B cell (primary cell): ENCODE data around the gene EXOC4. TPM values are rescaled to one million over a fixed set of nuclear protein-coding genes. Genes with fewer than 3 reads are reported as not detected.

Experiments used
- ATAC-seq: fragments of 200-7000 bp; cut with Tn5 transposase; one replicate; pipeline ENCODE4 v1.10.0; 2021; ENCODE audit warnings: low read depth, mild to moderate bottlenecking, moderate number of reproducible peaks, moderate library complexity
- CTCF ChIA-PET: fragments of 350-600 bp; sonication (Branson Sonifier 250); formaldehyde crosslinking; loops from one replicate; lab custom pipeline; 2021; ENCODE audit warnings: antibody characterized with exemption, inconsistent platforms; lab: Charles Lee
- POLR2A ChIA-PET: fragments of 350-600 bp; sonication (Branson Sonifier 250); formaldehyde crosslinking; loops from one replicate; lab custom pipeline; 2021; ENCODE audit warnings: antibody characterized with exemption; lab: Charles Lee
- DNase-seq: peaks from one replicate; pipeline ENCODE4 v3.0.0; 2013
- H2AFZ ChIP-seq: 2 replicates; pipeline ENCODE4 v1.6.1; 2012; ENCODE audit warnings: mild to moderate bottlenecking, low read depth, low read length; ENCODE audit not compliant: insufficient read depth, poor library complexity, severe bottlenecking
- H3K27ac ChIP-seq, 2 donors: 1 replicate in 1 of 2; 2 replicates in 1 of 2; pipeline ENCODE4 v1.5.1; 2012 to 2013; ENCODE audit warnings: low read length in 2 of 2, mild to moderate bottlenecking in 2 of 2, moderate library complexity in 1 of 2
- H3K27me3 ChIP-seq, 4 experiments: fragments of 200-600 bp in 1 of 4; sonication (generic) in 1 of 4; replicated peaks in 1 of 4; 1 replicate in 2 of 4; 2 replicates in 2 of 4; pipeline versions ENCODE4 v1.6.1 to v1.7.0; 2013 to 2016; ENCODE audit warnings: low read length in 3 of 4, mild to moderate bottlenecking in 2 of 4, mixed read lengths in 1 of 4, moderate library complexity in 1 of 4; ENCODE audit not compliant: insufficient read depth in 4 of 4, control insufficient read depth in 3 of 4; ENCODE audit errors: control extremely low read depth in 1 of 4
- H3K36me3 ChIP-seq, 2 experiments: replicated peaks in 1 of 2; 1 replicate in 1 of 2; 2 replicates in 1 of 2; pipeline versions ENCODE4 v1.6.1 to v1.7.1; 2013; ENCODE audit warnings: low read length in 1 of 2; ENCODE audit not compliant: insufficient read depth in 2 of 2, control insufficient read depth in 1 of 2; ENCODE audit errors: control extremely low read depth in 1 of 2, extremely low read depth in 1 of 2
- H3K4me1 ChIP-seq, 2 donors: fragments of 200-600 bp in 1 of 2; sonication (generic) in 1 of 2; 1 replicate in 1 of 2; 2 replicates in 1 of 2; pipeline versions ENCODE4 v1.5.1 to v1.6.1; 2013 to 2017; ENCODE audit warnings: low read length in 2 of 2; ENCODE audit not compliant: control insufficient read depth in 2 of 2, insufficient read depth in 2 of 2
- H3K4me2 ChIP-seq: replicated peaks from 2 replicates; pipeline ENCODE3; 2012; ENCODE audit warnings: mild to moderate bottlenecking, low read depth, low read length; ENCODE audit not compliant: poor library complexity, severe bottlenecking
- H3K4me3 ChIP-seq, 5 experiments: fragments of 200-600 bp in 1 of 5; sonication (generic) in 1 of 5; 1 replicate in 3 of 5; 2 replicates in 2 of 5; pipeline versions ENCODE4 v1.5.1 to v1.7.0; 2011 to 2016; ENCODE audit warnings: low read length in 4 of 5, mild to moderate bottlenecking in 4 of 5, low read depth in 2 of 5, control low read depth in 1 of 5, moderate library complexity in 1 of 5; ENCODE audit not compliant: insufficient read depth in 1 of 5; ENCODE audit errors: control extremely low read depth in 1 of 5, extremely low read depth in 1 of 5
- H3K79me2 ChIP-seq: fragments of 200-600 bp; sonication (generic); one replicate; pipeline ENCODE4 v1.6.0; 2016; ENCODE audit warnings: low read length; ENCODE audit not compliant: control insufficient read depth, insufficient read depth
- H3K9ac ChIP-seq: fragments of 200-600 bp; sonication (generic); 2 replicates; pipeline ENCODE4 v1.6.1; 2017; ENCODE audit warnings: mild to moderate bottlenecking, low read length, moderate library complexity
- H3K9me3 ChIP-seq, 3 donors: one replicate each; pipeline versions ENCODE4 v1.6.1 to v1.7.1; 2013; ENCODE audit warnings: low read length in 2 of 3; ENCODE audit not compliant: control insufficient read depth in 2 of 3, insufficient read depth in 1 of 3; ENCODE audit errors: control extremely low read depth in 1 of 3
- H4K20me1 ChIP-seq: 2 replicates; pipeline ENCODE4 v1.6.0; 2012; ENCODE audit warnings: mild to moderate bottlenecking, low read length; ENCODE audit not compliant: insufficient read depth, control insufficient read depth, poor library complexity, severe bottlenecking
- H3K27ac Mint-ChIP-seq: one replicate; pipeline ENCODE4 v1.8.0; 2021; ENCODE audit warnings: mixed read lengths
- H3K27me3 Mint-ChIP-seq: one replicate; pipeline ENCODE4 v1.8.0; 2021; ENCODE audit warnings: mixed read lengths
- H3K4me1 Mint-ChIP-seq: one replicate; pipeline ENCODE4 v1.8.0; 2021; ENCODE audit warnings: mixed read lengths
- H3K4me3 Mint-ChIP-seq: one replicate; pipeline ENCODE4 v1.8.0; 2021; ENCODE audit warnings: mixed read lengths
- H3K9me3 Mint-ChIP-seq: one replicate; pipeline ENCODE4 v1.8.0; 2022; ENCODE audit warnings: mixed read lengths; ENCODE audit not compliant: insufficient read depth
- EZH2 ChIP-seq: IDR thresholded peaks from 2 replicates; pipeline ENCODE4 v1.6.1; 2012; ENCODE audit warnings: borderline replicate concordance, low read depth, mild to moderate bottlenecking, moderate library complexity, low read length; ENCODE audit not compliant: insufficient read depth, poor library complexity, severe bottlenecking
- WGBS: methylation state at CpG from one replicate; pipeline ENCODE4 v1.1.5; 2013; ENCODE audit warnings: missing lambda C conversion rate; ENCODE audit not compliant: insufficient coverage; 5-methylcytosine and 5-hydroxymethylcytosine counted together
- intact Hi-C: fragments of 100-400 bp; cut with micrococcal nuclease; formaldehyde crosslinking; loops from one replicate; pipeline ENCODE4 v1.10.0; 2022
- polyA plus RNA-seq: library from polyadenylated mRNA; depleted of rRNA; stranded (reverse); fragments of >200 nt; gene quantifications from 2 replicates; pipeline ENCODE4 v1.2.3, GENCODE V29; 2012
- total RNA-seq, 2 donors: library from RNA; stranded (reverse); fragments of 120-200 nt in 1 of 2; gene quantifications; 1 replicate in 1 of 2; 2 replicates in 1 of 2; pipeline versions ENCODE4 v1.2.3 to v1.2.4, GENCODE V29; 2013 to 2022
- TF ChIP-seq, protein P1 (sequence below): fragments of 200-600 bp; IDR thresholded peaks from one replicate; pipeline ENCODE4 v1.8.0; 2022; ENCODE audit warnings: antibody characterized with exemption, mild to moderate bottlenecking

EXOC4 gene
- total and polyA plus RNA-seq, 2 donors (not counting 1 experiment from before 2014, with no cell fraction given), result 16.7 to 135 TPM

DNA sequence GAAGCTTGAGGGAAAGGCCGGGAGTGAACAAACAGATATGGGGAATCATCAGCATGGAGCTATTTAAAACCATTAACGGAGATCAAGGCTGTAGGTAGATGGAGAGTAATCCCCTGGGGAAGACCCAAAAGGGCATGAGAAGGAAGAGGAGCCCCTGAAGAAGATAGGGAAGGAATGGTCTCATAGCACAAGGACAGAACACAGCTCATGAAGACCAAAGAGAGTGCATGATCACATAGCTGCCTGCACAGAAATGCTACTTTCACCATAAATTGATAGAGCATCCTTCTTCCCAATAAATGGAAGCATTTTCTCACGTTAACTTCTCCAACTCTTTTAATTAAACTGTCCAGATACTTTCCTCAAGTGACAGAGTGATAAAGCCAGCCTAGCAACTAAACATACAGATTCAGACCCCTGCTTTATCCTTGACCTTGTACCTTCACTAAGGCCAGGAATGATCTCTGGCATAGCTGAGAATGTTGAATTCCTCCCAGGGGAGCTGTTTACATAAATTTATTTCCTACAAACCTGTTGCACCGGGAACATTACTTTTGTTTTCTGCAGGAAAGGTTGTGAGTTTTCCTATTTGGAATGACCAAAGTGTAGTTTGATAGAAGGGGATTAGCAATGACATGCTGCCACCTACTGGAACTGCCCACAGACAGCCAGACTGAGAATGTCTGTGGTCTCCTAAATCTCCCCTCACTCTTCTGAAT is 763.5 kb downstream of the EXOC4 start:
- POLR2A ChIA-PET, result no interaction called here
- H3K4me1 Mint-ChIP-seq, result no peaks in the 10 kb centered on the region
- no peaks in the 10 kb centered on the region for H3K9me3 Mint-ChIP-seq
- no peaks in the 10 kb centered on the region for H3K4me1 ChIP-seq
- H3K27ac ChIP-seq, result no peak overlapping the region
- no peak for ATAC-seq
- H3K27me3 Mint-ChIP-seq, result no peaks in the 10 kb centered on the region
- no peaks in the 10 kb centered on the region for H4K20me1 ChIP-seq
- H3K27ac Mint-ChIP-seq, result no peak overlapping the region
- H3K4me2 ChIP-seq, result no peak overlapping the region
- no peak for DNase-seq
- no peaks in the 10 kb centered on the region for H3K27me3 ChIP-seq
- TF ChIP-seq, protein P1, sequence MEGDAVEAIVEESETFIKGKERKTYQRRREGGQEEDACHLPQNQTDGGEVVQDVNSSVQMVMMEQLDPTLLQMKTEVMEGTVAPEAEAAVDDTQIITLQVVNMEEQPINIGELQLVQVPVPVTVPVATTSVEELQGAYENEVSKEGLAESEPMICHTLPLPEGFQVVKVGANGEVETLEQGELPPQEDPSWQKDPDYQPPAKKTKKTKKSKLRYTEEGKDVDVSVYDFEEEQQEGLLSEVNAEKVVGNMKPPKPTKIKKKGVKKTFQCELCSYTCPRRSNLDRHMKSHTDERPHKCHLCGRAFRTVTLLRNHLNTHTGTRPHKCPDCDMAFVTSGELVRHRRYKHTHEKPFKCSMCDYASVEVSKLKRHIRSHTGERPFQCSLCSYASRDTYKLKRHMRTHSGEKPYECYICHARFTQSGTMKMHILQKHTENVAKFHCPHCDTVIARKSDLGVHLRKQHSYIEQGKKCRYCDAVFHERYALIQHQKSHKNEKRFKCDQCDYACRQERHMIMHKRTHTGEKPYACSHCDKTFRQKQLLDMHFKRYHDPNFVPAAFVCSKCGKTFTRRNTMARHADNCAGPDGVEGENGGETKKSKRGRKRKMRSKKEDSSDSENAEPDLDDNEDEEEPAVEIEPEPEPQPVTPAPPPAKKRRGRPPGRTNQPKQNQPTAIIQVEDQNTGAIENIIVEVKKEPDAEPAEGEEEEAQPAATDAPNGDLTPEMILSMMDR, result no peak
- no peak for TF ChIP-seq EZH2
- no peak overlapping the region for H3K4me3 Mint-ChIP-seq
- H3K4me3 ChIP-seq, result no peak overlapping the region
- 100% methylated on average over 3 of the region's 4 CpGs for WGBS
- H3K9ac ChIP-seq, result no peak overlapping the region
- H3K79me2 ChIP-seq, result no peaks in the 10 kb centered on the region
- intact Hi-C loops, result no loop called here
- no peaks in the 10 kb centered on the region for H3K36me3 ChIP-seq
- H2AFZ ChIP-seq, result no peak overlapping the region
- CTCF ChIA-PET, result no interaction called here
- no peaks in the 10 kb centered on the region for H3K9me3 ChIP-seq

DNA sequence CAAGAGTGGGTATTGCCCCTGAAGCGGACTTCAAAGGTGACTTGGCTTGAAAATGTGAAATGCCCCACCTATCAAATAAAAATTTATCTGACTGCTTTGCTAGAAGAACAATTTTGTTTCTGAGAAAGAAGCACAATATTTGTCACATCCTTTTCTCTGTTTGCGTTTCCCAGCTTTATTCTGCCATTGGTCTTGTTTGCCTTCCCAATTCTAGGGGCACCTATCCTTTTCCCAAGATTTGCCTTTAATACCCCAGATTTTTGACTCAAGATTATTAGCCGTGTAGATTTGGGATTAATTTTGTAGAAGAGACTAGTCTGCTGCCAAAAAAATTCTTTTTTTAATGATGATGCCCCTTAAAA is 764.0 kb downstream of the EXOC4 start:
- no peak overlapping the region for H3K4me3 ChIP-seq
- no peaks in the 10 kb centered on the region for H3K36me3 ChIP-seq
- ATAC-seq, result no peak
- no peak overlapping the region for H3K4me2 ChIP-seq
- H3K9me3 ChIP-seq, result no peaks in the 10 kb centered on the region
- H3K27me3 ChIP-seq, result no peaks in the 10 kb centered on the region
- Mint-ChIP-seq H3K4me1 (no peaks in the 10 kb centered on the region), H3K27ac (no peak overlapping the region), H3K9me3 (no peaks in the 10 kb centered on the region), H3K27me3 (no peaks in the 10 kb centered on the region), H3K4me3 (no peak overlapping the region)
- ChIA-PET POLR2A (no interaction called here), CTCF (no interaction called here)
- no peak overlapping the region for H3K9ac ChIP-seq
- H2AFZ ChIP-seq, result no peak overlapping the region
- no peak overlapping the region for H3K27ac ChIP-seq
- no peaks in the 10 kb centered on the region for H4K20me1 ChIP-seq
- intact Hi-C loops, result no loop called here
- no peaks in the 10 kb centered on the region for H3K79me2 ChIP-seq
- H3K4me1 ChIP-seq, result no peaks in the 10 kb centered on the region
- no peak for DNase-seq
- TF ChIP-seq, protein P1, result no peak
- no peak for TF ChIP-seq EZH2
- WGBS, result no CpG with 5 or more reads among the region's 3 CpGs
